GM10266 (cell line): ENCODE data around the gene FXR2.

Source experiments
- DNase-seq: peaks from one replicate; pipeline ENCODE4 v3.0.0; 2012; ENCODE audit errors: extremely low spot score
- CTCF ChIP-seq: IDR thresholded peaks from 2 replicates; pipeline ENCODE4 v1.5.1; 2012; ENCODE audit warnings: mild to moderate bottlenecking, low read depth; ENCODE audit not compliant: control insufficient read depth, insufficient read depth; ENCODE audit errors: missing control alignments

The FXR2 gene

GRCh38 chr17:7586673-7587419 lies 27.9 kb downstream of the FXR2 start:
- no peak for TF ChIP-seq CTCF
- DNase-seq = no peak

- no peak for TF ChIP-seq CTCF
- DNase-seq = peak; percentile 94
These were observed 31.2 kb downstream of the FXR2 start, which contains the start of gene MPDU1 for GRCh38 chr17:7583253-7584109. Gene MPDU1, plus strand, starts transcription at chr17:7583852. Its CDS starts 11 bp downstream, at chr17:7583863.

- no peak for DNase-seq
- TF ChIP-seq CTCF = no peak
These were observed 32.1 kb downstream of the FXR2 start for GRCh38 chr17:7582396-7583252.

GRCh38 chr17:7580604-7581575 lies 33.8 kb downstream of the FXR2 start:
- no peak for DNase-seq
- no peak for TF ChIP-seq CTCF

GRCh38 chr17:7579834-7580603 lies 34.7 kb downstream of the FXR2 start:
- TF ChIP-seq CTCF = no peak

More at GRCh38 chr17:7579834-7580603, 34.7 kb downstream of the FXR2 start:
- DNase-seq = no peak
